T-helper 1 cell (primary cell): ENCODE results near the gene FSHR.

Experiments used
- DNase-seq, 5 donors: peaks; one replicate each; pipeline ENCODE4 v3.0.0-alpha.2; 2012 to 2020

The FSHR gene

DNA sequence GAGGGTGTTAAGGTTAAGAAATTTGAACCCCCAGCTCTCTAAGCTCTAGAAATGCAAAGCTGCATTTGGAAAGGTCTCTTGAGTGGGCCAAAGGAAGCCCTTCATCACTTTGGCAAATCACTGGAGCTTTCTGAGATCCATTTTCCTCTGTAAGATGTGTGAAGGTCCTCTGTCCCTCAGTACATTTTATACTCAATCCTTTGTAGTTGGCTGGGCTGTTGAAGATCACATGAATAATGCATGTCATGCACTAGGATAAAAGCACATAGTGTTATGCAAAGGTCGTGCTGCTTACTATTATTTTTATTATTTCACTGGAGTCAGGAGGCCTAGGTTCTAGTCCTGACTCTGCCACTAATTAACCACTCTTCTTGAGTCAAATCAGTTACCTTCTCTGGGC lies 124.9 kb downstream of the FSHR start:
- DNase-seq: no peak

- no peak for DNase-seq
Measured at GRCh38 chr2:49028101-49028500, 126.2 kb downstream of the FSHR start.

DNA sequence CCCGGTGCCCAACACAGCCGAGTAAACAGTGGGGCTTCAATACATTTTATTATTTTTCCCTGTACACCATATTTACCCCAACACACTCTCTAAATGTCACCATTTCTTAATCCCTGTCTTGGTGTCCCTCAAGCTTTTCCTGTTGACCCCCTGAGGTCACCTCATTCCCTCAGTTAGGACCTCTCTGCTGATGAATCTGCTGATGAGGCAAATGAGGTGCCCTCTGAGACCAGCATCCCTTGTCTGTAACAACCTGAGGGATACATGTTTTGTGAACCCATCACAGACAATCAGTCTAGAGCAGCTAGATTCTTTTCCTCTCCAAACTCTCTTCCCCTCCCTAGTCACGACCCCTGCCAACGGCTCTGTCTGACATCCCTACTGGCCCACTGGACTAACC lies 127.6 kb downstream of the FSHR start:
- no peak for DNase-seq

- no peak for DNase-seq
Measured at GRCh38 chr2:49021271-49021670, 133.0 kb downstream of the FSHR start.

GRCh38 chr2:49005261-49005660 lies 149.1 kb downstream of the FSHR start:
- no peak for DNase-seq

DNA sequence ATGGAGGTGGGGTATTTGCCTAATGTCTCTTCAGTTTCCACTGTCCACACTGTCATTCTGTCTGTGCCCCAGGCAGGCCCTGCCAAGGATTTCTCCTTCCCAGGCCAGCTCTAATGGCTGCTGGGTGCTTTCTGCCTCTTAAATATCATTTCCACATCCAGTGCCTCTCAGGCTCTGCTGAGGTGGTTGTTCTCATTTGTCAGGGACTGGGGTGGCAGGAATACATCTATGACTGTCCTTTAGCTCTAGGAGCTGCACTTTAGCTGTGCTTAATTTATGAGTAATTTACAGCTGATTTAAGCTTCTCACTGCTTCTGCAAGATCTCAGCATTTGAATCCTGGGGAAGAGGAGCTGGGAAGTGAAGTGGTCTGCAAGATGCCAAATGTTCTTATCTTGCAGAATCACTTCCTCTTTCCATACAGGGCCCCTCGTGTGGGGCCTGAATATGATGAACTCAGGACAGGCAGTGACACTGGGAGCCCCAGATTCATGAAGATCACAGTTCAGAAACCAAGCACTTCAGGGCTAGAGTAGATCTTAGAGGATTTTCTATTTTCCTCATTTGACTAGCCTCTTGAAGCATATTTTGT lies 150.2 kb downstream of the FSHR start:
- DNase-seq: no peak

DNA sequence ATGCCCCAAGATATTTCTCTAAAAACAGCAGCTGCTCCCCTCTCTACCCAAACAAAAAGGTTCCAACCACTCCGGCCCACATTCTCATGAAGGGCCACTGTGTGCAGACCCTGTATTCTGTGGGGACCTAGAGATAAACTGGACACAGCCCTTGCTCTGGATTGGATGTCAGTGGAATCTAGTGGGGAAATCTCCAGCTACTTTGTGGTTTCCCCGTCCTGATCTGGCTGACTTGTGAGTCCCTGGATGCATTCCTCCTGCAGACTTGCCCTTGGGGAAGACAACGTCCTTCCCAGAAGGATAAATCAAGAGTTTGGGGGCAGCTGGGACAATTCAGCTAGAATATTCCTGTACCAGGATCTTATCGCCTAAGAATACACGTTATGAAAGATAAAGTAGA lies 151.1 kb downstream of the FSHR start:
- DNase-seq: no peak

DNA sequence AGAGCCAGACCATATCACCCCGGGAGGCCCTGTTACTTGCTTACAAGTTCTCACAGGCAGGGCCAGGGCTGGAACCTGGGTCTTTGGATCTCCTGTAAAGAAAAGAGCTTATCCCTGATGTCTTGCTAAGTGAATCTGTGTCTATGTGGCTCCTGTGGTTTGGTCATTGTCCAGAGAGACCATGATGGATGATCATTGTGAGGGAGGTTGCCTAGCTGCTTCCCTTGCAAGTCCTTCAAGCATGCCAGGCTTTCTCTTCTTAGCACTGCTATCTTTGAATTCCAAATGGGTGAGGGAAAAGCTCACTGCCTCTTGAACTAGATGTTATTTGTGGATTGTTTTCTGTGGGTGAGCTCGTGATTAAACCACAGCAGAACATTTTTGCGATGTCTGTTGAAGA lies 151.6 kb downstream of the FSHR start:
- no peak for DNase-seq

- DNase-seq: no peak
Measured at GRCh38 chr2:49000695-49001094, 153.6 kb downstream of the FSHR start.

GRCh38 chr2:48998449-48998848 lies 155.9 kb downstream of the FSHR start:
- no peak for DNase-seq

GRCh38 chr2:48993576-48993975 lies 160.7 kb downstream of the FSHR start:
- DNase-seq: no peak

DNA sequence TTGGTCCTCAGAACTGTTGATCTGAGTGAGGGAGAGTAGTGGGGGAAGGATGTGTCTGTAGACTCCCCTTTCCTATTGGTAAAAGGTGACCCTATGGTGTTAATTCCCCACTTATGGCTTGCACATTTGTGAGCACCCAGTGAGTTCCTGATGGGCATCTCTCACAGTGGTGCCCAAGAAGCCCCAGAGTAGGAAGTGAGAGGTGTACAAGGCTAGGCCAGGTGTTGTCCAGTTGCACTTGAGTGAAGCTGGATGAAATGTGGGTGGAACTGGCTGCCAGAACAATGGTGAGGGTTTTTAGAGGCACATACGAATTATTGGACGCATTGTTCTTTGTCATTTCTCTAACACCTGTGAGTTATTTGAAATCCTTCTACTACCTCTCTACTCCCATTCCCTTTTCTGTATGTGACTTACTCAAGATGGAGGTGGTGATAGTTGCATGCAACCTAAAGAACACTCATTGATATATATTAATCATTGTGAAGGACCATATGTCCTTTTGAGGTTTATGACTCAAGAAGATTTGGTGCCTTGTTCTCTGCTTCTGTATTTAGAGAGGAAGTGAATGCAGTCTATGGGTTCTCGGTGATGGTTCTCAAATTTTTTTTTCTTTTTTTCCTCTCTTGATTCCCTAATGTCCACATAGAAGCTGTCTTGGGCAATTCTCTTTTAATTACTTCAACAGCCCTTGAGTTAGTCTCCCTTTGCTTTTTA lies 162.7 kb downstream of the FSHR start:
- no peak for DNase-seq

- no peak for DNase-seq
Measured at GRCh38 chr2:48984922-48985321, 169.4 kb downstream of the FSHR start.

GRCh38 chr2:48983551-48983950 lies 170.8 kb downstream of the FSHR start:
- DNase-seq: no peak

GRCh38 chr2:48982887-48983435 lies 171.4 kb downstream of the FSHR start:
- DNase-seq: no peak

DNA sequence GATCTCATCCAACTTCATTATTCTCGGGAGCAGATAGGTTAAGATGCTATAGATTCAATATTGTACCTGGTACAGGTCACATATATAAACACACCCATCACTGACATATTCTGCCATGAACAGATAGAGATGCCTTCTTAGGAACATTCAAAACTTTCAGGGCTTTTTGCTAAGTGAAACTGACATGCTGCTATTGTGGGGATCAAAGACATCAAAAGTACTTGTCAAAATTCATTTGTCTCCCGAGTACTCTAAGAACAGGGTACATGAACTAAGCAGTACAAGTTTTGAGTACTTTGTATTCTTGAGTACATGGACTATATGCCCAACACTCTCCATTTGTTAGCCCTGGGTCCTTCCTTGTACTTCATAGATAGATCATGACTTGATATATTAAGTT lies 173.5 kb downstream of the FSHR start:
- DNase-seq: no peak

DNA sequence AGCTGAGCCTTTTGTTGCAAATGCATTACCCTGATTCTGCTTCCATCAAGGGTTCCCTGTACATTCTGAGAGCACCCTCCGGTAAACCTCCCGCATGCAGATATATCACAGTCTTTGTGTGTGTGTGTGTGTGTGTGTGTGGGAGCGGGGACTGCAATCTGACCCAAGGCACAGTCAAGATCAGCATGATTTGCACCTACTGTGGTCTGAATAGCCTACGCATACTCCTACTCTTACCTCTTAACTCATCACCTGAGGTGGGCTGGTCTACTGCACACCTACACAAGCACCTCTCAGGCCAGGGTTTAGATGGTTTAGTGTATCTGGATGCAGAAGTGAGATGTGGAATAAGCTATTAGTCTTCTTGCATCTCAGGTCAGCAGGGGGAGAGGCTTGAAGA lies 174.6 kb downstream of the FSHR start:
- no peak for DNase-seq

- DNase-seq: no peak
Measured at GRCh38 chr2:48978131-48978530, 176.2 kb downstream of the FSHR start.

GRCh38 chr2:48971801-48972200 lies 182.5 kb downstream of the FSHR start:
- DNase-seq: no peak

- DNase-seq: no peak
Measured at GRCh38 chr2:48968011-48968410, 186.3 kb downstream of the FSHR start.

- DNase-seq: no peak
Measured at GRCh38 chr2:48965204-48965603, 189.1 kb downstream of the FSHR start.

DNA sequence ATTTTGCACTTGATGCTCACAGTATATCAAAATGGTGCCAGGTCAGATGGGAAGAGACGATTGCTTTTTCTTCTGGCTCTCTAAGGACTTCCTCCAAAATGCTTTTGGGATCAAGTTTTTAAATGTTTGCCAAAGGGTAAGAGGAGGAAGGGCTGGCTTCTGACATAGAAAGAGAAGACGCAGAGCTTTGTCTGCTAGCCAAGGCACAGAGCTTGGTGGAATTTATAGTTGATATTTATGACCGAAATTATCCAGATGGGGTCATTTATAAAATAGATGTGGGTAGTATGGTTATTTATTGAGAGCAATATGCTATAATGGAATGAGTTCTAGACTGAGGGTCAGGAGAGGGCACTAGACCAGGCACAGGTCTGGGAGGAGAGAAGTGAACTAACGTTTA lies 193.3 kb downstream of the FSHR start:
- DNase-seq: no peak

DNA sequence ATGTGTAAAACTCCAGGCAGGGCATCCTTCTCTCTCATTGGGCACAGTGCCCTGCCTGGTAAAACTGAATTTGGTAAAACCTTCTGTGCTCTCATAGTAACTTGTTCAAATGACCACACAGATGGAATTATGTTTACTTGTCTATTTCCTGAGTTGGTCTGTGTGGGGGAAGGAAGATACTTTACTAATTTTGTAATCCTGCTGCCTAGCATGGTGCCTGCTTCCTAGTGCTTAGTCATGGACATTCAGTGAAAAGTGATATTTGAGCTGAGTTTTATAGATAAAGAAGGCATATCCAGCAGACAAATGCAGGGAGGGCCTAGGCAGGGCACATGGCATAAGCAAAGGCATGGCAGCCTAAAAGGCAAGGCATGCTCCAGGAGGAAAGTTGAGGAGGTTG lies 199.4 kb downstream of the FSHR start:
- no peak for DNase-seq

GRCh38 chr2:48954311-48954710 lies 200.0 kb downstream of the FSHR start:
- no peak for DNase-seq

DNA sequence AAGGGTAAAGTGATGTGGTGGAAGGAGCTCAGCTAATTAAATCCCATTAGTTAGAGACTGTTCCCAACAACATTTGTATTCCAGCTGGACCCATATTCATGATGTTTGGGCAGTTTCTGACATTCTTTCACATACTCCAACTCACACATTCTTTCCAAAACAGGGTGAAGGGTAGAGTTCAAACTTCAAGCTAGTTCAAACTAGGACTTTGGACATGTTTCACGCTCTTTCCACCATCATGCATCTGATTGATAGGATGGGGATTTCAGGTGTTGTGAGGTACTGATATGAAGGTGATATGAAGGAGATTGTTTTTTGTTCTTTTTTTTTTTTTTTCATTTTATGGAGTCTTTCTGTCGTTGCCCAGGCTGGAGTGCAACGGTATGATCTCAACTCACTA lies 201.7 kb downstream of the FSHR start:
- no peak for DNase-seq
